DOHH2 (cell line): ENCODE data around the gene MCF2L2.

Source experiments
- EZH2phosphoT487 ChIP-seq: fragments of 200-600 bp; sonication (generic); IDR thresholded peaks from 2 replicates; pipeline ENCODE4 v1.6.1; 2017; ENCODE audit warnings: borderline replicate concordance, mild to moderate bottlenecking, antibody characterized with exemption, low read length, moderate library complexity, mixed read lengths
- TF ChIP-seq, protein P1 (sequence below): fragments of 200-600 bp; sonication (generic); IDR thresholded peaks from one replicate; pipeline ENCODE4 v1.5.1; 2014; ENCODE audit warnings: antibody characterized with exemption, mild to moderate bottlenecking, low read depth, low read length; ENCODE audit not compliant: poor library complexity, severe bottlenecking

DNA sequence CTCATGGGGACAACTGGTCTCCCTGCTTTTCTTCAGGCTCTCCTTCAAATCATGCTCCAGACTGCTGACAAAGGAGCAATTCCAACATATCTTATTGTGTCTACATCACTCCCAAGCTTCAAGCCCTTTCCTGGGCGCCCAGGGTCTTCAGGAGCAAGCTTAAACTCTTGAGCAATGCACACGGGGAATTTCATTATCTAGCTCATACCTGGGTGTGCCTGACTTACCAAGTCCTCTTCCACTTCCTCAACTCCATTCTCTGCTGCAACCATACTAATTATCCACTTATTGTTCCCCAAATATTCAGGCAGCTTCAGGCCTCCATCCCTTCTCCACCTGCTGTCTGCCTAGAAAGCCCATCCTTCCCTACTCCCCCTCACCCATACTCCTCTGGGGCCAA lies 124.7 kb downstream of the MCF2L2 start:
- TF ChIP-seq, protein P1, sequence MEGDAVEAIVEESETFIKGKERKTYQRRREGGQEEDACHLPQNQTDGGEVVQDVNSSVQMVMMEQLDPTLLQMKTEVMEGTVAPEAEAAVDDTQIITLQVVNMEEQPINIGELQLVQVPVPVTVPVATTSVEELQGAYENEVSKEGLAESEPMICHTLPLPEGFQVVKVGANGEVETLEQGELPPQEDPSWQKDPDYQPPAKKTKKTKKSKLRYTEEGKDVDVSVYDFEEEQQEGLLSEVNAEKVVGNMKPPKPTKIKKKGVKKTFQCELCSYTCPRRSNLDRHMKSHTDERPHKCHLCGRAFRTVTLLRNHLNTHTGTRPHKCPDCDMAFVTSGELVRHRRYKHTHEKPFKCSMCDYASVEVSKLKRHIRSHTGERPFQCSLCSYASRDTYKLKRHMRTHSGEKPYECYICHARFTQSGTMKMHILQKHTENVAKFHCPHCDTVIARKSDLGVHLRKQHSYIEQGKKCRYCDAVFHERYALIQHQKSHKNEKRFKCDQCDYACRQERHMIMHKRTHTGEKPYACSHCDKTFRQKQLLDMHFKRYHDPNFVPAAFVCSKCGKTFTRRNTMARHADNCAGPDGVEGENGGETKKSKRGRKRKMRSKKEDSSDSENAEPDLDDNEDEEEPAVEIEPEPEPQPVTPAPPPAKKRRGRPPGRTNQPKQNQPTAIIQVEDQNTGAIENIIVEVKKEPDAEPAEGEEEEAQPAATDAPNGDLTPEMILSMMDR, result no peak
- TF ChIP-seq EZH2phosphoT487, result no peak
